ENCODE measurements around the gene SPTBN1. TPM values are rescaled to one million over a fixed set of nuclear protein-coding genes. Genes with fewer than 3 reads are reported as not detected.
"Not testable (repeated sequence)": the region's sequence is repeated elsewhere in the genome, so short reads cannot be mapped to it uniquely, and the experiment has no call there.

The SPTBN1 gene
- total RNA-seq, 4 donors from 2014 or later, result 171 to 293 (median 247) TPM

DNA sequence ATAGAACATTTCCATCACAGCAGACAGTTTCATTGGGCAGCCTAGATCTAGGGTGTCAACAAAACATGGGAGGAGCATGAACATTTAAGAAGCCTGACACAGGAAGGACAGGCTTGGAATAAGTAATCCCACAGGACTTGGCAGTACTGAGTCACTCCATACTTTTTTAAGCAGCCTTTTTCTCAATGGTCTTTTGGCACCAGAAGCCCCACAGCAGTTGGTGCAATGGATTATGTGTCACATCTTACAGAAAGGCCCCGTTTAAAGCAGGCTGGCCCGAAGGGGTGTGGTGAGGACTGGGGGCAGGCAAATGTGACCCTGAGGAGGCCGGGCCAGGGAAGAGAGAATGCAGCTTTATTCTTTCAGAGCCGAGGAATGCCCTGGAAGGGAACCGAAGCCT, 26.6 kb downstream of the SPTBN1 start:
- Histone ChIP-seq H3K36me3 (no peaks in the 10 kb centered on the region), H3K9me3 (no peaks in the 10 kb centered on the region), H3K4me1 (peaks cover 0 to 24% (median 0%) of the 10 kb centered on the region in 4 donors), H3K4me3 (no peak overlapping the region), H3K27me3 (no peaks in the 10 kb centered on the region), H3K27ac (peak overlapping the region in 2 of 4 donors; percentile 4 to 45)
- DNase-seq, result no peak
- TF ChIP-seq, protein P1, sequence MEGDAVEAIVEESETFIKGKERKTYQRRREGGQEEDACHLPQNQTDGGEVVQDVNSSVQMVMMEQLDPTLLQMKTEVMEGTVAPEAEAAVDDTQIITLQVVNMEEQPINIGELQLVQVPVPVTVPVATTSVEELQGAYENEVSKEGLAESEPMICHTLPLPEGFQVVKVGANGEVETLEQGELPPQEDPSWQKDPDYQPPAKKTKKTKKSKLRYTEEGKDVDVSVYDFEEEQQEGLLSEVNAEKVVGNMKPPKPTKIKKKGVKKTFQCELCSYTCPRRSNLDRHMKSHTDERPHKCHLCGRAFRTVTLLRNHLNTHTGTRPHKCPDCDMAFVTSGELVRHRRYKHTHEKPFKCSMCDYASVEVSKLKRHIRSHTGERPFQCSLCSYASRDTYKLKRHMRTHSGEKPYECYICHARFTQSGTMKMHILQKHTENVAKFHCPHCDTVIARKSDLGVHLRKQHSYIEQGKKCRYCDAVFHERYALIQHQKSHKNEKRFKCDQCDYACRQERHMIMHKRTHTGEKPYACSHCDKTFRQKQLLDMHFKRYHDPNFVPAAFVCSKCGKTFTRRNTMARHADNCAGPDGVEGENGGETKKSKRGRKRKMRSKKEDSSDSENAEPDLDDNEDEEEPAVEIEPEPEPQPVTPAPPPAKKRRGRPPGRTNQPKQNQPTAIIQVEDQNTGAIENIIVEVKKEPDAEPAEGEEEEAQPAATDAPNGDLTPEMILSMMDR (IDR thresholded peaks at IDR 0.05), result no peak
- no peak for TF ChIP-seq POLR2A (IDR thresholded peaks at IDR 0.05)

DNA sequence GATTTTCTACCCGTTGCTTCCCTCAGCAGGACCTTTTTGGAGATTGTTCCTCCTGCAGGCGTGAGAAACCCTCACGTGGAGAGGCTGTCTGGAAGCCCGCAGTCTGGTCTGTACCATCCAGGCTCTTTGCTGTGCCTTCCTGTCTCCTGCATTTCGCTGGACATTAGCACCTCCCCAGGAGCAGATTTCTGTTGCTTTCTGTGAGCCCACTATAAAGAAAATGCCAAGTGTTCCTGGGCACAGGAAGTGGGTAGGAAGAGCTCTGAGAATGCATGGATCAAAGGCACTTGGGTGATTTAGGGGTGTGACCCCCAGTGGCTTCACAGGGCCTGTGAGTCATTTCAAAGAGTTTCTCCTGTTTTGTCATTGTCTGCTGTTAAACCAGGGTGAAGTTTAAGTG, 27.3 kb downstream of the SPTBN1 start:
- H3K36me3 ChIP-seq, result no peaks in the 10 kb centered on the region
- no peak overlapping the region for H3K4me3 ChIP-seq
- H3K27me3 ChIP-seq, result no peaks in the 10 kb centered on the region
- DNase-seq, result no peak
- peak overlapping the region in 1 of 4 donors; percentile 45 for H3K27ac ChIP-seq
- TF ChIP-seq POLR2A (IDR thresholded peaks at IDR 0.05), result no peak
- TF ChIP-seq, protein P1 (IDR thresholded peaks at IDR 0.05), result no peak
- peaks cover 0 to 17% (median 0%) of the 10 kb centered on the region in 4 donors for H3K4me1 ChIP-seq
- H3K9me3 ChIP-seq, result no peaks in the 10 kb centered on the region

DNA sequence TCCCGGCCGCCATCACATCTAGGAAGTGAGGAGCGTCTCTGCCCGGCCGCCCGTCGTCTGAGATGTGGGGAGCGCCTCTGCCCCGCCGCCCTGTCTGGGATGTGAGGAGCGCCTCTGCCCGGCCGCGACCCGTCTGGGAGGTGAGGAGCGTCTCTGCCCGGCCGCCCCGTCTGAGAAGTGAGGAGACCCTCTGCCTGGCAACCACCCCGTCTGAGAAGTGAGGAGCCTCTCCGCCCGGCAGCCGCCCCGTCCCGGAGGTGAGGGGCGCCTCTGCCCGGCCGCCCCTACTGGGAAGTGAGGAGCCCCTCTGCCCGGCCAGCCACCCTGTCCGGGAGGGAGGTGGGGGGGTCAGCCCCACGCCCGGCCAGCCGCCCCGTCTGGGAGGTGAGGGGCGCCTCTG, 29.6 kb downstream of the SPTBN1 start:
- not testable (repeated sequence) for H3K27me3 ChIP-seq, H3K27ac ChIP-seq, H3K9me3 ChIP-seq, DNase-seq, H3K4me3 ChIP-seq, H3K36me3 ChIP-seq
- peaks cover 0 to 17% (median 0%) of the 10 kb centered on the region in 4 donors for H3K4me1 ChIP-seq

DNA sequence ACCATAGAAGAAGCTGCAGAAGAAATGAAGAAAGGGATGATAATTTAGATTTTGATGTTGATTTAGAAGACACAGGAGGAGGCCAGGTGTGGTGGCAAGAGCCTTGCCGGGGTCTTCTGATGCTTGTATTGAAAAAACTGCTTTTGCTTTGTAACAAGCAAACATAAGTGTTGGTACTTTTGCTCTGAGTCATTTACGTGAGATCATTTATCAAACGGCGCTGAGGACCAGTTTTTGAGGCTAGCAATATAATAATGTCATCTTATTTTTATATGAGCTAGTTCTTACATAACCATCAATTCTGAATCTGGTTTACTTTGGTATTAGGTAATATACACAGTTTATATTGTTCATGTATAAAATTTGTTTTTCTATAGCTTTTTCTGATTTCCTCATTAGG, 30.6 kb downstream of the SPTBN1 start:
- Histone ChIP-seq H3K9me3 (no peaks in the 10 kb centered on the region), H3K36me3 (no peaks in the 10 kb centered on the region), H3K27me3 (no peaks in the 10 kb centered on the region), H3K4me1 (peaks cover 0 to 17% (median 0%) of the 10 kb centered on the region in 4 donors), H3K4me3 (no peak overlapping the region), H3K27ac (no peak overlapping the region)
- TF ChIP-seq POLR2A (IDR thresholded peaks at IDR 0.05), result no peak
- TF ChIP-seq, protein P1 (IDR thresholded peaks at IDR 0.05), result no peak
- no peak for DNase-seq

- DNase-seq, result no peak
- no peaks in the 10 kb centered on the region for H3K9me3 ChIP-seq
- no peak overlapping the region for H3K27ac ChIP-seq
- H3K4me3 ChIP-seq, result no peak overlapping the region
- TF ChIP-seq, protein P1 (IDR thresholded peaks at IDR 0.05), result no peak
- no peak for TF ChIP-seq POLR2A (IDR thresholded peaks at IDR 0.05)
- H3K4me1 ChIP-seq, result no peaks in the 10 kb centered on the region
- no peaks in the 10 kb centered on the region for H3K36me3 ChIP-seq
- H3K27me3 ChIP-seq, result no peaks in the 10 kb centered on the region
Measured at GRCh38 chr2:54490863-54491262, 34.7 kb downstream of the SPTBN1 start.

DNA sequence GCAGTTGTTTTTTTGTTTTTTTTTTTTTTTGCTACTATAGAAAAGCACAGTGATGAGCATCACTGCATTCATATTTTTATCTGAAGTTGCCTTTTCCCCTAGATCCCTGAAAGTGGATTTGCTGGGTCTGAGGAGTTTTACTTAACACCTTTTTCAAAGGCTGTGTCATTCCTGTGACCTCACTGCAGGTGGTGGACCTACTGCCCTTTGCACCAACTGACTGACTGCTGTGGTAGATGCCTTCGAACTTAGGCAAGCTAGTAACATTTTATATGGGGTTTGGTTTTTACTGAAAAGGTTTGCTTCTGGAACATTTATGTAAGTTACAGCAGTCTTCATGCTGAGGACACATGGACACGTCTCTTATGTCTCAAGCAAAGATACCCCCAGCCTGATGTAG, 36.2 kb downstream of the SPTBN1 start:
- DNase-seq, result no peak
- TF ChIP-seq, protein P1 (IDR thresholded peaks at IDR 0.05), result no peak
- TF ChIP-seq POLR2A (IDR thresholded peaks at IDR 0.05), result no peak
- Histone ChIP-seq H3K27me3 (no peaks in the 10 kb centered on the region), H3K4me1 (no peaks in the 10 kb centered on the region), H3K4me3 (no peak overlapping the region), H3K36me3 (no peaks in the 10 kb centered on the region), H3K27ac (no peak overlapping the region), H3K9me3 (no peaks in the 10 kb centered on the region)
